HEK293 (cell line): ENCODE measurements around the gene FRA10AC1.

ENCODE experiments used
- FEZF1 ChIP-seq: fragments of 450-650 bp; formaldehyde crosslinking; IDR thresholded peaks from 2 replicates; pipeline ENCODE4 v1.5.1; 2016; ENCODE audit warnings: missing biosample characterization, missing genetic modification characterization
- MZF1 ChIP-seq: fragments of 450-650 bp; formaldehyde crosslinking; IDR thresholded peaks from 2 replicates; pipeline ENCODE4 v1.5.1; 2017; ENCODE audit warnings: missing biosample characterization, missing genetic modification characterization, borderline replicate concordance
- REPIN1 ChIP-seq: fragments of 450-650 bp; formaldehyde crosslinking; IDR thresholded peaks from 2 replicates; pipeline ENCODE4 v1.5.1; 2017; ENCODE audit warnings: missing biosample characterization, missing genetic modification characterization, low read depth
- YY2 ChIP-seq: fragments of 450-650 bp; formaldehyde crosslinking; IDR thresholded peaks from 2 replicates; pipeline ENCODE4 v1.5.1; 2016; ENCODE audit warnings: missing biosample characterization, missing genetic modification characterization
- ZBTB21 ChIP-seq: fragments of 450-650 bp; formaldehyde crosslinking; IDR thresholded peaks from 2 replicates; pipeline ENCODE4 v1.5.1; 2017; ENCODE audit warnings: missing biosample characterization, missing genetic modification characterization
- ZNF175 ChIP-seq: fragments of 450-650 bp; formaldehyde crosslinking; IDR thresholded peaks from 2 replicates; pipeline ENCODE4 v1.5.1; 2016; ENCODE audit warnings: missing biosample characterization, missing genetic modification characterization
- ZNF239 ChIP-seq: fragments of 450-650 bp; formaldehyde crosslinking; IDR thresholded peaks from 2 replicates; pipeline ENCODE4 v1.5.1; 2016; ENCODE audit warnings: missing biosample characterization, missing genetic modification characterization
- ZNF335 ChIP-seq: fragments of 450-650 bp; formaldehyde crosslinking; conservative IDR thresholded peaks from 2 replicates; pipeline ENCODE4 v1.5.1; 2016; ENCODE audit warnings: missing biosample characterization, missing genetic modification characterization
- ZNF391 ChIP-seq: fragments of 450-650 bp; formaldehyde crosslinking; IDR thresholded peaks from 2 replicates; pipeline ENCODE4 v1.5.1; 2016; ENCODE audit warnings: low read depth, missing biosample characterization, missing genetic modification characterization, borderline replicate concordance
- ZNF426 ChIP-seq: fragments of 450-650 bp; formaldehyde crosslinking; IDR thresholded peaks from 2 replicates; pipeline ENCODE4 v1.5.1; 2017; ENCODE audit warnings: missing biosample characterization, missing genetic modification characterization, mild to moderate bottlenecking, inconsistent platforms, moderate library complexity
- ZNF473 ChIP-seq: fragments of 450-650 bp; formaldehyde crosslinking; IDR thresholded peaks from 2 replicates; pipeline ENCODE4 v1.5.1; 2017; ENCODE audit warnings: missing biosample characterization, missing genetic modification characterization
- ZNF514 ChIP-seq: fragments of 450-650 bp; formaldehyde crosslinking; IDR thresholded peaks from 2 replicates; pipeline ENCODE4 v1.5.1; 2016; ENCODE audit warnings: missing biosample characterization, missing genetic modification characterization
- ZNF530 ChIP-seq: fragments of 450-650 bp; formaldehyde crosslinking; IDR thresholded peaks from 2 replicates; pipeline ENCODE4 v1.5.1; 2016; ENCODE audit warnings: low read depth, missing biosample characterization, missing genetic modification characterization
- ZNF658 ChIP-seq: fragments of 450-650 bp; formaldehyde crosslinking; IDR thresholded peaks from 2 replicates; pipeline ENCODE4; 2016; ENCODE audit warnings: missing biosample characterization, missing genetic modification characterization
- ZNF76 ChIP-seq: fragments of 450-650 bp; formaldehyde crosslinking; IDR thresholded peaks from 2 replicates; pipeline ENCODE4; 2016; ENCODE audit warnings: low read depth, missing biosample characterization, missing genetic modification characterization, borderline replicate concordance
- ZNF777 ChIP-seq: fragments of 450-650 bp; formaldehyde crosslinking; IDR thresholded peaks from 2 replicates; pipeline ENCODE4 v1.5.1; 2017; ENCODE audit warnings: missing biosample characterization, missing genetic modification characterization, borderline replicate concordance
- ZSCAN30 ChIP-seq: fragments of 450-650 bp; IDR thresholded peaks from 2 replicates; pipeline ENCODE4 v1.5.1; 2018; ENCODE audit warnings: missing biosample characterization, mild to moderate bottlenecking, missing genetic modification characterization, moderate library complexity
- TF ChIP-seq, protein P1 (sequence below): fragments of 450-650 bp; formaldehyde crosslinking; IDR thresholded peaks from 2 replicates; pipeline ENCODE4 v1.5.1; 2016; ENCODE audit warnings: missing biosample characterization, missing genetic modification characterization
- TF ChIP-seq, protein P2 (sequence below): fragments of 450-650 bp; formaldehyde crosslinking; IDR thresholded peaks from 2 replicates; pipeline ENCODE4 v1.5.1; 2016; ENCODE audit warnings: missing biosample characterization, missing genetic modification characterization, borderline replicate concordance
- TF ChIP-seq, protein P3 (sequence below): fragments of 450-650 bp; IDR thresholded peaks from 2 replicates; pipeline ENCODE4 v1.5.1; 2018; ENCODE audit warnings: missing biosample characterization, mild to moderate bottlenecking, missing genetic modification characterization
- TF ChIP-seq, protein P4 (sequence below): fragments of 450-650 bp; formaldehyde crosslinking; IDR thresholded peaks from 2 replicates; pipeline ENCODE4 v1.5.1; 2016; ENCODE audit warnings: missing biosample characterization, missing genetic modification characterization
- TF ChIP-seq, protein P5 (sequence below): fragments of 450-650 bp; formaldehyde crosslinking; IDR thresholded peaks from 2 replicates; pipeline ENCODE4 v1.5.1; 2017; ENCODE audit warnings: missing biosample characterization, missing genetic modification characterization
- TF ChIP-seq, protein P6 (sequence below): fragments of 450-650 bp; formaldehyde crosslinking; IDR thresholded peaks from 2 replicates; pipeline ENCODE4 v1.5.1; 2016; ENCODE audit warnings: missing biosample characterization, missing genetic modification characterization
- TF ChIP-seq, protein P7 (sequence below): fragments of 450-650 bp; formaldehyde crosslinking; IDR thresholded peaks from 2 replicates; pipeline ENCODE4 v1.5.1; 2016; ENCODE audit warnings: missing biosample characterization, missing genetic modification characterization

The FRA10AC1 gene

DNA sequence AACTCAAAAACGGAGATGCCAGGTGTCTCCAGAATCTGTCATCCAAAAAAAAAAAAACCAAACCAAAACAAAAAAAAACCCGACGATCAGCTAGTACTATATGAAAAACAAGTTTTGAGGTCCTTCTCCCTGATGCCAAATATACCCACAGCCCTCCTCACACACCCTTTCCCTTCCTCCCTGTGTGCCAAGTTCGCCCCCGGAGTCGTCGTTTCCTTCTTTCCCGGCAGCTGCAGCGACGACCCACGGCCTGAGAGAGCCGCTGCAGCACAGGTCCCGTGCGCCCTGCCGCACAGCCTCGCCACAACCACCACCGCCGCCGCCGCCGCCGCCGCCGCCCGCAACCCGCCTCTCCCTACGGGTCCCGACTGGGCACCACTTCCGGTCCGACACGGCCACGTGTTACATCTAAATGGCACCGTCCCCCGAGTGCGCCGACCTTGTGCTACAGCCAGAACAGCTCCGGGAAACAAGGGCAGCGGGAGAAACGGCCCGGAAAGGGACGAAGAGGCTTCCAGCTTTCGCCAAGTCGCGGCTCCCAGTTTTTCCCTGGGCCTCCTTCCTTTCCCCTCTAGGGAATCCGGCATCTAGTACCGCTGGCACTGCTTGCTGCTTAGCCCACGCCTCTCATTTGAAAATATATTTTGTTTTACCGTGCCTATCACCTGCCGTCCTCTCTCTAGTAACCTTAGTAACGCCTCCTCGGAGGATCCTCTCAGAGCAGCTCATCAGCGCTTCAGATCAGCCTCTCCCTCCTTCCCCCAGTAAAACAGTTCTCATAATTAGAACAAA lies at the start of gene FRA10AC1 (continued):
- TF ChIP-seq, protein P1, sequence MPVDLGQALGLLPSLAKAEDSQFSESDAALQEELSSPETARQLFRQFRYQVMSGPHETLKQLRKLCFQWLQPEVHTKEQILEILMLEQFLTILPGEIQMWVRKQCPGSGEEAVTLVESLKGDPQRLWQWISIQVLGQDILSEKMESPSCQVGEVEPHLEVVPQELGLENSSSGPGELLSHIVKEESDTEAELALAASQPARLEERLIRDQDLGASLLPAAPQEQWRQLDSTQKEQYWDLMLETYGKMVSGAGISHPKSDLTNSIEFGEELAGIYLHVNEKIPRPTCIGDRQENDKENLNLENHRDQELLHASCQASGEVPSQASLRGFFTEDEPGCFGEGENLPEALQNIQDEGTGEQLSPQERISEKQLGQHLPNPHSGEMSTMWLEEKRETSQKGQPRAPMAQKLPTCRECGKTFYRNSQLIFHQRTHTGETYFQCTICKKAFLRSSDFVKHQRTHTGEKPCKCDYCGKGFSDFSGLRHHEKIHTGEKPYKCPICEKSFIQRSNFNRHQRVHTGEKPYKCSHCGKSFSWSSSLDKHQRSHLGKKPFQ (tag by site-specific recombination): 0 out of 2 replicates have a peak, but pooled peaks have one; percentile 47
- TF ChIP-seq FEZF1 (tag by site-specific recombination) (peak; percentile 59; the same call in 1 of the 2 replicates), ZNF175 (tag by site-specific recombination) (no peak), YY2 (tag by site-specific recombination) (peak; percentile 85), ZNF514 (no peak; the same call in 1 of the 2 replicates), ZNF777 (tag by site-specific recombination) (peak; percentile 99), ZNF391 (tag by site-specific recombination) (peak; percentile 100), ZNF426 (tag by site-specific recombination) (no peak), REPIN1 (tag by site-specific recombination) (peak; percentile 98), ZBTB21 (tag by site-specific recombination) (peak; percentile 73; the same call in 1 of the 2 replicates), ZNF473 (tag by site-specific recombination) (no peak), ZNF335 (tag by site-specific recombination) (peak; percentile 96), MZF1 (tag by site-specific recombination) (0 out of 2 replicates have a peak, but pooled peaks have one; percentile 68), ZSCAN30 (tag by site-specific recombination) (peak; percentile 99), ZNF76 (tag by site-specific recombination) (peak; percentile 89), ZNF658 (no peak), ZNF530 (no peak; the same call in 1 of the 2 replicates), ZNF239 (tag by site-specific recombination) (peak; percentile 78; the same call in 1 of the 2 replicates)
- TF ChIP-seq, protein P2, sequence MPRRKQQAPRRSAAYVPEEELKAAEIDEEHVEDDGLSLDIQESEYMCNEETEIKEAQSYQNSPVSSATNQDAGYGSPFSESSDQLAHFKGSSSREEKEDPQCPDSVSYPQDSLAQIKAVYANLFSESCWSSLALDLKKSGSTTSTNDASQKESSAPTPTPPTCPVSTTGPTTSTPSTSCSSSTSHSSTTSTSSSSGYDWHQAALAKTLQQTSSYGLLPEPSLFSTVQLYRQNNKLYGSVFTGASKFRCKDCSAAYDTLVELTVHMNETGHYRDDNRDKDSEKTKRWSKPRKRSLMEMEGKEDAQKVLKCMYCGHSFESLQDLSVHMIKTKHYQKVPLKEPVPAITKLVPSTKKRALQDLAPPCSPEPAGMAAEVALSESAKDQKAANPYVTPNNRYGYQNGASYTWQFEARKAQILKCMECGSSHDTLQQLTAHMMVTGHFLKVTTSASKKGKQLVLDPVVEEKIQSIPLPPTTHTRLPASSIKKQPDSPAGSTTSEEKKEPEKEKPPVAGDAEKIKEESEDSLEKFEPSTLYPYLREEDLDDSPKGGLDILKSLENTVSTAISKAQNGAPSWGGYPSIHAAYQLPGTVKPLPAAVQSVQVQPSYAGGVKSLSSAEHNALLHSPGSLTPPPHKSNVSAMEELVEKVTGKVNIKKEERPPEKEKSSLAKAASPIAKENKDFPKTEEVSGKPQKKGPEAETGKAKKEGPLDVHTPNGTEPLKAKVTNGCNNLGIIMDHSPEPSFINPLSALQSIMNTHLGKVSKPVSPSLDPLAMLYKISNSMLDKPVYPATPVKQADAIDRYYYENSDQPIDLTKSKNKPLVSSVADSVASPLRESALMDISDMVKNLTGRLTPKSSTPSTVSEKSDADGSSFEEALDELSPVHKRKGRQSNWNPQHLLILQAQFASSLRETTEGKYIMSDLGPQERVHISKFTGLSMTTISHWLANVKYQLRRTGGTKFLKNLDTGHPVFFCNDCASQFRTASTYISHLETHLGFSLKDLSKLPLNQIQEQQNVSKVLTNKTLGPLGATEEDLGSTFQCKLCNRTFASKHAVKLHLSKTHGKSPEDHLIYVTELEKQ (tag by site-specific recombination): peak; percentile 92
- TF ChIP-seq, protein P3, sequence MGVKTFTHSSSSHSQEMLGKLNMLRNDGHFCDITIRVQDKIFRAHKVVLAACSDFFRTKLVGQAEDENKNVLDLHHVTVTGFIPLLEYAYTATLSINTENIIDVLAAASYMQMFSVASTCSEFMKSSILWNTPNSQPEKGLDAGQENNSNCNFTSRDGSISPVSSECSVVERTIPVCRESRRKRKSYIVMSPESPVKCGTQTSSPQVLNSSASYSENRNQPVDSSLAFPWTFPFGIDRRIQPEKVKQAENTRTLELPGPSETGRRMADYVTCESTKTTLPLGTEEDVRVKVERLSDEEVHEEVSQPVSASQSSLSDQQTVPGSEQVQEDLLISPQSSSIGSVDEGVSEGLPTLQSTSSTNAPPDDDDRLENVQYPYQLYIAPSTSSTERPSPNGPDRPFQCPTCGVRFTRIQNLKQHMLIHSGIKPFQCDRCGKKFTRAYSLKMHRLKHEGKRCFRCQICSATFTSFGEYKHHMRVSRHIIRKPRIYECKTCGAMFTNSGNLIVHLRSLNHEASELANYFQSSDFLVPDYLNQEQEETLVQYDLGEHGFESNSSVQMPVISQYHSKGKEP (tag by site-specific recombination): peak; percentile 71
- TF ChIP-seq, protein P4, sequence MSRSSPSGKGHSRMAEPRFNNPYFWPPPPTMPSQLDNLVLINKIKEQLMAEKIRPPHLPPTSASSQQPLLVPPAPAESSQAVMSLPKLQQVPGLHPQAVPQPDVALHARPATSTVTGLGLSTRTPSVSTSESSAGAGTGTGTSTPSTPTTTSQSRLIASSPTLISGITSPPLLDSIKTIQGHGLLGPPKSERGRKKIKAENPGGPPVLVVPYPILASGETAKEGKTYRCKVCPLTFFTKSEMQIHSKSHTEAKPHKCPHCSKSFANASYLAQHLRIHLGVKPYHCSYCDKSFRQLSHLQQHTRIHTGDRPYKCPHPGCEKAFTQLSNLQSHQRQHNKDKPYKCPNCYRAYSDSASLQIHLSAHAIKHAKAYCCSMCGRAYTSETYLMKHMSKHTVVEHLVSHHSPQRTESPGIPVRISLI (tag by site-specific recombination): peak; percentile 82
- TF ChIP-seq, protein P5, sequence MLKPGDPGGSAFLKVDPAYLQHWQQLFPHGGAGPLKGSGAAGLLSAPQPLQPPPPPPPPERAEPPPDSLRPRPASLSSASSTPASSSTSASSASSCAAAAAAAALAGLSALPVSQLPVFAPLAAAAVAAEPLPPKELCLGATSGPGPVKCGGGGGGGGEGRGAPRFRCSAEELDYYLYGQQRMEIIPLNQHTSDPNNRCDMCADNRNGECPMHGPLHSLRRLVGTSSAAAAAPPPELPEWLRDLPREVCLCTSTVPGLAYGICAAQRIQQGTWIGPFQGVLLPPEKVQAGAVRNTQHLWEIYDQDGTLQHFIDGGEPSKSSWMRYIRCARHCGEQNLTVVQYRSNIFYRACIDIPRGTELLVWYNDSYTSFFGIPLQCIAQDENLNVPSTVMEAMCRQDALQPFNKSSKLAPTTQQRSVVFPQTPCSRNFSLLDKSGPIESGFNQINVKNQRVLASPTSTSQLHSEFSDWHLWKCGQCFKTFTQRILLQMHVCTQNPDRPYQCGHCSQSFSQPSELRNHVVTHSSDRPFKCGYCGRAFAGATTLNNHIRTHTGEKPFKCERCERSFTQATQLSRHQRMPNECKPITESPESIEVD (tag by site-specific recombination): no peak
- TF ChIP-seq, protein P6, sequence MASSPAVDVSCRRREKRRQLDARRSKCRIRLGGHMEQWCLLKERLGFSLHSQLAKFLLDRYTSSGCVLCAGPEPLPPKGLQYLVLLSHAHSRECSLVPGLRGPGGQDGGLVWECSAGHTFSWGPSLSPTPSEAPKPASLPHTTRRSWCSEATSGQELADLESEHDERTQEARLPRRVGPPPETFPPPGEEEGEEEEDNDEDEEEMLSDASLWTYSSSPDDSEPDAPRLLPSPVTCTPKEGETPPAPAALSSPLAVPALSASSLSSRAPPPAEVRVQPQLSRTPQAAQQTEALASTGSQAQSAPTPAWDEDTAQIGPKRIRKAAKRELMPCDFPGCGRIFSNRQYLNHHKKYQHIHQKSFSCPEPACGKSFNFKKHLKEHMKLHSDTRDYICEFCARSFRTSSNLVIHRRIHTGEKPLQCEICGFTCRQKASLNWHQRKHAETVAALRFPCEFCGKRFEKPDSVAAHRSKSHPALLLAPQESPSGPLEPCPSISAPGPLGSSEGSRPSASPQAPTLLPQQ (tag by site-specific recombination): peak; percentile 95
- TF ChIP-seq, protein P7, sequence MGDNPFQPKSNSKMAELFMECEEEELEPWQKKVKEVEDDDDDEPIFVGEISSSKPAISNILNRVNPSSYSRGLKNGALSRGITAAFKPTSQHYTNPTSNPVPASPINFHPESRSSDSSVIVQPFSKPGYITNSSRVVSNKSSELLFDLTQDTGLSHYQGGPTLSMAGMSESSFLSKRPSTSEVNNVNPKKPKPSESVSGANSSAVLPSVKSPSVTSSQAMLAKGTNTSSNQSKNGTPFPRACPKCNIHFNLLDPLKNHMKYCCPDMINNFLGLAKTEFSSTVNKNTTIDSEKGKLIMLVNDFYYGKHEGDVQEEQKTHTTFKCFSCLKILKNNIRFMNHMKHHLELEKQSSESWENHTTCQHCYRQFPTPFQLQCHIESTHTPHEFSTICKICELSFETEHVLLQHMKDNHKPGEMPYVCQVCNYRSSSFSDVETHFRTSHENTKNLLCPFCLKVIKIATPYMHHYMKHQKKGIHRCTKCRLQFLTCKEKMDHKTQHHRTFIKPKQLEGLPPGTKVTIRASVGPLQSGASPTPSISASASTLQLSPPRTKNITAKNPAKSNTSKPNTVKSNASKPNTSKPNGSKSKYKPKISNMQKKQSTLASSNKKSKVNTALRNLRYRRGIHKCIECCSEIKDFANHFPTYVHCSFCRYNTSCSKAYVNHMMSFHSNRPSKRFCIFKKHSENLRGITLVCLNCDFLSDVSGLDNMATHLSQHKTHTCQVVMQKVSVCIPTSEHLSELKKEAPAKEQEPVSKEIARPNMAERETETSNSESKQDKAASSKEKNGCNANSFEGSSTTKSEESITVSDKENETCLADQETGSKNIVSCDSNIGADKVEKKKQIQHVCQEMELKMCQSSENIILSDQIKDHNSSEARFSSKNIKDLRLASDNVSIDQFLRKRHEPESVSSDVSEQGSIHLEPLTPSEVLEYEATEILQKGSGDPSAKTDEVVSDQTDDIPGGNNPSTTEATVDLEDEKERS (tag by site-specific recombination): peak; percentile 81; the same call in 1 of the 2 replicates
